GM23338 (cell line): ENCODE data around the gene TMEM106C. TPM values are rescaled to one million over a fixed set of nuclear protein-coding genes. Genes with fewer than 3 reads are reported as not detected.

Source experiments
- ATAC-seq: fragments of 200-7000 bp; cut with Tn5 transposase; 3 replicates; pipeline ENCODE4 v1.9.1; 2020
- DNase-seq: peaks from one replicate; pipeline ENCODE4 v3.0.0-alpha.2; 2015; ENCODE audit warnings: low spot score
- H2AFZ ChIP-seq: fragments of 200-600 bp; sonication (generic); 2 replicates; pipeline ENCODE4 v1.8.0; 2016; ENCODE audit warnings: antibody characterized with exemption, mild to moderate bottlenecking, moderate library complexity
- H3F3A ChIP-seq: fragments of 200-600 bp; sonication (generic); replicated peaks from 2 replicates; pipeline ENCODE4 v1.8.0; 2017; ENCODE audit warnings: antibody characterized with exemption, mixed run types, low read depth
- H3K27ac ChIP-seq: fragments of 200-600 bp; sonication (generic); 2 replicates; pipeline ENCODE4 v1.6.1; 2016; ENCODE audit warnings: low read depth
- H3K27me3 ChIP-seq: fragments of 200-600 bp; sonication (generic); 2 replicates; pipeline ENCODE4 v1.8.0; 2016; ENCODE audit warnings: mild to moderate bottlenecking, mixed run types, moderate library complexity; ENCODE audit not compliant: insufficient read depth
- H3K36me3 ChIP-seq: fragments of 200-600 bp; sonication (generic); 2 replicates; pipeline ENCODE4 v1.8.0; 2016; ENCODE audit warnings: mild to moderate bottlenecking; ENCODE audit not compliant: insufficient read depth
- H3K4me1 ChIP-seq: fragments of 200-600 bp; sonication (generic); 2 replicates; pipeline ENCODE4 v1.8.0; 2016; ENCODE audit warnings: mild to moderate bottlenecking, moderate library complexity; ENCODE audit not compliant: insufficient read depth
- H3K4me2 ChIP-seq: fragments of 200-600 bp; sonication (generic); 2 replicates; pipeline ENCODE4 v1.7.1; 2017; ENCODE audit warnings: mixed run types
- H3K4me3 ChIP-seq: fragments of 200-600 bp; sonication (generic); 2 replicates; pipeline ENCODE4 v1.6.1; 2016; ENCODE audit warnings: mixed run types
- H3K79me2 ChIP-seq: fragments of 200-600 bp; sonication (generic); replicated peaks from 2 replicates; pipeline ENCODE4 v1.8.0; 2017; ENCODE audit warnings: mild to moderate bottlenecking; ENCODE audit not compliant: insufficient read depth
- H3K9me2 ChIP-seq: fragments of 200-600 bp; sonication (generic); 2 replicates; pipeline ENCODE4 v1.8.0; 2017; ENCODE audit not compliant: insufficient read depth
- H4K20me1 ChIP-seq: fragments of 200-600 bp; sonication (generic); replicated peaks from 2 replicates; pipeline ENCODE4 v1.8.0; 2017; ENCODE audit warnings: mild to moderate bottlenecking; ENCODE audit not compliant: insufficient read depth
- H3K27ac Mint-ChIP-seq: 2 replicates; pipeline ENCODE4 v1.8.0; 2020; ENCODE audit warnings: inconsistent platforms, mild to moderate bottlenecking, moderate library complexity, mixed read lengths
- H3K27me3 Mint-ChIP-seq: 3 replicates; pipeline ENCODE4 v1.8.0; 2022; ENCODE audit warnings: low read depth, mild to moderate bottlenecking, moderate library complexity, mixed read lengths, inconsistent platforms; ENCODE audit not compliant: insufficient read depth, poor library complexity
- H3K36me3 Mint-ChIP-seq: 3 replicates; pipeline ENCODE4 v1.8.0; 2021; ENCODE audit warnings: low read depth, mild to moderate bottlenecking, inconsistent platforms, moderate library complexity, mixed read lengths
- H3K4me1 Mint-ChIP-seq: 3 replicates; pipeline ENCODE4 v1.8.0; 2020; ENCODE audit warnings: mild to moderate bottlenecking, inconsistent platforms, mixed read lengths
- H3K4me3 Mint-ChIP-seq: 3 replicates; pipeline ENCODE4 v1.8.0; 2021; ENCODE audit warnings: moderate library complexity, mild to moderate bottlenecking, inconsistent platforms, mixed read lengths
- H3K9me3 Mint-ChIP-seq: 3 replicates; pipeline ENCODE4 v1.8.0; 2020; ENCODE audit warnings: moderate library complexity, mild to moderate bottlenecking, inconsistent platforms, mixed read lengths
- CREB1 ChIP-seq: fragments of 250-450 bp; sonication (Bioruptor Pico); IDR thresholded peaks from 2 replicates; pipeline ENCODE4 v1.5.0; 2020; ENCODE audit warnings: low read depth, mild to moderate bottlenecking, moderate library complexity
- EZH2 ChIP-seq: fragments of 200-600 bp; sonication (generic); IDR thresholded peaks from one replicate; pipeline ENCODE4 v1.8.0; 2017; ENCODE audit warnings: antibody characterized with exemption, mild to moderate bottlenecking, low read depth; ENCODE audit not compliant: unreplicated experiment
- EZH2phosphoT487 ChIP-seq: fragments of 200-600 bp; sonication (generic); IDR thresholded peaks from one replicate; pipeline ENCODE4 v1.8.1; 2018; ENCODE audit warnings: antibody characterized with exemption; ENCODE audit not compliant: unreplicated experiment
- JUNB ChIP-seq: IDR thresholded peaks from one replicate; pipeline ENCODE4 v1.6.1; 2016; ENCODE audit warnings: antibody characterized with exemption; ENCODE audit not compliant: unreplicated experiment
- NANOG ChIP-seq: IDR thresholded peaks from 2 replicates; pipeline ENCODE4 v1.6.1; 2016; ENCODE audit warnings: antibody characterized with exemption, borderline replicate concordance
- POLR2AphosphoS5 ChIP-seq: IDR thresholded peaks from 2 replicates; pipeline ENCODE4 v1.6.1; 2016; ENCODE audit warnings: antibody characterized with exemption, low read depth
- STAT1 ChIP-seq: IDR thresholded peaks from one replicate; pipeline ENCODE4 v1.6.1; 2016; ENCODE audit warnings: antibody characterized with exemption; ENCODE audit not compliant: unreplicated experiment
- ZNF114 ChIP-seq: fragments of 250-450 bp; sonication (Bioruptor Pico); IDR thresholded peaks from 2 replicates; pipeline ENCODE4 v1.5.0; 2020; ENCODE audit warnings: mild to moderate bottlenecking, moderate library complexity
- ZNF331 ChIP-seq: fragments of 250-450 bp; sonication (Bioruptor Pico); IDR thresholded peaks from 2 replicates; pipeline ENCODE4 v1.5.0; 2020; ENCODE audit warnings: low read depth, mild to moderate bottlenecking, moderate library complexity
- polyA plus RNA-seq: library from polyadenylated mRNA; unstranded; fragments of >200 nt; fragmentation: Nextera tagmentation; extraction: Ambion mirVana; gene quantifications from 2 replicates; pipeline ENCODE4 v1.2.1, GENCODE V29; 2016
- total RNA-seq: library from RNA; depleted of rRNA; stranded (reverse); fragments of >200 nt; shearing (Covaris generic); gene quantifications from 2 replicates; pipeline ENCODE4 v1.2.3, GENCODE V29; 2014
- TF ChIP-seq, protein P1 (sequence below): IDR thresholded peaks from 2 replicates; pipeline ENCODE4 v1.6.1; 2016; ENCODE audit warnings: antibody characterized with exemption
- TF ChIP-seq, protein P2 (sequence below): IDR thresholded peaks from one replicate; pipeline ENCODE4 v1.6.1; 2018; ENCODE audit warnings: antibody characterized with exemption; ENCODE audit not compliant: unreplicated experiment
- TF ChIP-seq, protein P3 (sequence below): fragments of 250-450 bp; sonication (Bioruptor Pico); IDR thresholded peaks from 2 replicates; pipeline ENCODE4 v1.5.0; 2020; ENCODE audit warnings: mild to moderate bottlenecking, moderate library complexity
- TF ChIP-seq, protein P4 (sequence below), 2 experiments: fragments of 200-600 bp in 1 of 2; sonication (generic) in 1 of 2; conservative IDR thresholded peaks; 2 replicates each; pipeline versions ENCODE4 v1.5.1 to v1.6.1; 2016 to 2017; ENCODE audit warnings: antibody characterized with exemption in 2 of 2, low read depth in 2 of 2, mild to moderate bottlenecking in 2 of 2, moderate library complexity in 1 of 2

TMEM106C gene
- total and polyA plus RNA-seq, 2 experiments from 2014 or later = 43.5 to 83.7 TPM

DNA sequence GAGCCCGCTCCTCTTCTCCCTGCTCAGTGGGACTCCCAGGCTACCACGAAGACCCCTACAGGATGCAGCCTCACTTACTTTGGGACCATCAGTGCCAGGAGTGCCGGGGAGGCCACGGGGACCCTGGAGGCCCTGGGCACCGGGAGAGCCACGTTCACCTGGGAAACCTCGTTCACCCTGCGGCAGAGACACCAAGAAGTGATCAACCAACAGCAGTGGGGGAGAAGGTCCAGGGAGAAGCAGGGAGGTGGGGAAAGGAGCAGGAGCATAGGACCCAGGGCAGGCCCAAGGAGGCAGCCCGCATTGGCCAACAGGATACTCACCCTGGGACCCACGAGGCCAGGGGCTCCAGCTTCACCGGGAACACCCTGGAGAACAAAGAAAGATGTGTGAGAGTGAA, 19.4 kb downstream of the TMEM106C start:
- Histone ChIP-seq H2AFZ (no peak overlapping the region), H3K4me1 (no peaks in the 10 kb centered on the region), H3K9me2 (no peaks in the 10 kb centered on the region), H3K4me3 (no peak overlapping the region), H3K36me3 (no peaks in the 10 kb centered on the region), H3K79me2 (no peaks in the 10 kb centered on the region), H3F3A (no peaks in the 10 kb centered on the region), H4K20me1 (no peaks in the 10 kb centered on the region), H3K27ac (no peak overlapping the region), H3K27me3 (no peaks in the 10 kb centered on the region), H3K4me2 (no peak overlapping the region)
- no peak overlapping the region for H3K27ac Mint-ChIP-seq
- ATAC-seq (no peak), DNase-seq (no peak)
- H3K4me3 Mint-ChIP-seq = no peak overlapping the region
- H3K27me3 Mint-ChIP-seq = peaks cover 32% of the 10 kb centered on the region
- H3K36me3 Mint-ChIP-seq = no peaks in the 10 kb centered on the region; the same call in 2 of the 3 replicates
- TF ChIP-seq EZH2phosphoT487 = no peak
- TF ChIP-seq ZNF331 (CRISPR knock-in tag) = no peak
- no peak for TF ChIP-seq STAT1
- no peak for TF ChIP-seq ZNF114
- TF ChIP-seq, protein P1, sequence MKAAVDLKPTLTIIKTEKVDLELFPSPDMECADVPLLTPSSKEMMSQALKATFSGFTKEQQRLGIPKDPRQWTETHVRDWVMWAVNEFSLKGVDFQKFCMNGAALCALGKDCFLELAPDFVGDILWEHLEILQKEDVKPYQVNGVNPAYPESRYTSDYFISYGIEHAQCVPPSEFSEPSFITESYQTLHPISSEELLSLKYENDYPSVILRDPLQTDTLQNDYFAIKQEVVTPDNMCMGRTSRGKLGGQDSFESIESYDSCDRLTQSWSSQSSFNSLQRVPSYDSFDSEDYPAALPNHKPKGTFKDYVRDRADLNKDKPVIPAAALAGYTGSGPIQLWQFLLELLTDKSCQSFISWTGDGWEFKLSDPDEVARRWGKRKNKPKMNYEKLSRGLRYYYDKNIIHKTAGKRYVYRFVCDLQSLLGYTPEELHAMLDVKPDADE = no peak
- TF ChIP-seq, protein P2, sequence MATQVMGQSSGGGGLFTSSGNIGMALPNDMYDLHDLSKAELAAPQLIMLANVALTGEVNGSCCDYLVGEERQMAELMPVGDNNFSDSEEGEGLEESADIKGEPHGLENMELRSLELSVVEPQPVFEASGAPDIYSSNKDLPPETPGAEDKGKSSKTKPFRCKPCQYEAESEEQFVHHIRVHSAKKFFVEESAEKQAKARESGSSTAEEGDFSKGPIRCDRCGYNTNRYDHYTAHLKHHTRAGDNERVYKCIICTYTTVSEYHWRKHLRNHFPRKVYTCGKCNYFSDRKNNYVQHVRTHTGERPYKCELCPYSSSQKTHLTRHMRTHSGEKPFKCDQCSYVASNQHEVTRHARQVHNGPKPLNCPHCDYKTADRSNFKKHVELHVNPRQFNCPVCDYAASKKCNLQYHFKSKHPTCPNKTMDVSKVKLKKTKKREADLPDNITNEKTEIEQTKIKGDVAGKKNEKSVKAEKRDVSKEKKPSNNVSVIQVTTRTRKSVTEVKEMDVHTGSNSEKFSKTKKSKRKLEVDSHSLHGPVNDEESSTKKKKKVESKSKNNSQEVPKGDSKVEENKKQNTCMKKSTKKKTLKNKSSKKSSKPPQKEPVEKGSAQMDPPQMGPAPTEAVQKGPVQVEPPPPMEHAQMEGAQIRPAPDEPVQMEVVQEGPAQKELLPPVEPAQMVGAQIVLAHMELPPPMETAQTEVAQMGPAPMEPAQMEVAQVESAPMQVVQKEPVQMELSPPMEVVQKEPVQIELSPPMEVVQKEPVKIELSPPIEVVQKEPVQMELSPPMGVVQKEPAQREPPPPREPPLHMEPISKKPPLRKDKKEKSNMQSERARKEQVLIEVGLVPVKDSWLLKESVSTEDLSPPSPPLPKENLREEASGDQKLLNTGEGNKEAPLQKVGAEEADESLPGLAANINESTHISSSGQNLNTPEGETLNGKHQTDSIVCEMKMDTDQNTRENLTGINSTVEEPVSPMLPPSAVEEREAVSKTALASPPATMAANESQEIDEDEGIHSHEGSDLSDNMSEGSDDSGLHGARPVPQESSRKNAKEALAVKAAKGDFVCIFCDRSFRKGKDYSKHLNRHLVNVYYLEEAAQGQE = no peak
- TF ChIP-seq, protein P3, sequence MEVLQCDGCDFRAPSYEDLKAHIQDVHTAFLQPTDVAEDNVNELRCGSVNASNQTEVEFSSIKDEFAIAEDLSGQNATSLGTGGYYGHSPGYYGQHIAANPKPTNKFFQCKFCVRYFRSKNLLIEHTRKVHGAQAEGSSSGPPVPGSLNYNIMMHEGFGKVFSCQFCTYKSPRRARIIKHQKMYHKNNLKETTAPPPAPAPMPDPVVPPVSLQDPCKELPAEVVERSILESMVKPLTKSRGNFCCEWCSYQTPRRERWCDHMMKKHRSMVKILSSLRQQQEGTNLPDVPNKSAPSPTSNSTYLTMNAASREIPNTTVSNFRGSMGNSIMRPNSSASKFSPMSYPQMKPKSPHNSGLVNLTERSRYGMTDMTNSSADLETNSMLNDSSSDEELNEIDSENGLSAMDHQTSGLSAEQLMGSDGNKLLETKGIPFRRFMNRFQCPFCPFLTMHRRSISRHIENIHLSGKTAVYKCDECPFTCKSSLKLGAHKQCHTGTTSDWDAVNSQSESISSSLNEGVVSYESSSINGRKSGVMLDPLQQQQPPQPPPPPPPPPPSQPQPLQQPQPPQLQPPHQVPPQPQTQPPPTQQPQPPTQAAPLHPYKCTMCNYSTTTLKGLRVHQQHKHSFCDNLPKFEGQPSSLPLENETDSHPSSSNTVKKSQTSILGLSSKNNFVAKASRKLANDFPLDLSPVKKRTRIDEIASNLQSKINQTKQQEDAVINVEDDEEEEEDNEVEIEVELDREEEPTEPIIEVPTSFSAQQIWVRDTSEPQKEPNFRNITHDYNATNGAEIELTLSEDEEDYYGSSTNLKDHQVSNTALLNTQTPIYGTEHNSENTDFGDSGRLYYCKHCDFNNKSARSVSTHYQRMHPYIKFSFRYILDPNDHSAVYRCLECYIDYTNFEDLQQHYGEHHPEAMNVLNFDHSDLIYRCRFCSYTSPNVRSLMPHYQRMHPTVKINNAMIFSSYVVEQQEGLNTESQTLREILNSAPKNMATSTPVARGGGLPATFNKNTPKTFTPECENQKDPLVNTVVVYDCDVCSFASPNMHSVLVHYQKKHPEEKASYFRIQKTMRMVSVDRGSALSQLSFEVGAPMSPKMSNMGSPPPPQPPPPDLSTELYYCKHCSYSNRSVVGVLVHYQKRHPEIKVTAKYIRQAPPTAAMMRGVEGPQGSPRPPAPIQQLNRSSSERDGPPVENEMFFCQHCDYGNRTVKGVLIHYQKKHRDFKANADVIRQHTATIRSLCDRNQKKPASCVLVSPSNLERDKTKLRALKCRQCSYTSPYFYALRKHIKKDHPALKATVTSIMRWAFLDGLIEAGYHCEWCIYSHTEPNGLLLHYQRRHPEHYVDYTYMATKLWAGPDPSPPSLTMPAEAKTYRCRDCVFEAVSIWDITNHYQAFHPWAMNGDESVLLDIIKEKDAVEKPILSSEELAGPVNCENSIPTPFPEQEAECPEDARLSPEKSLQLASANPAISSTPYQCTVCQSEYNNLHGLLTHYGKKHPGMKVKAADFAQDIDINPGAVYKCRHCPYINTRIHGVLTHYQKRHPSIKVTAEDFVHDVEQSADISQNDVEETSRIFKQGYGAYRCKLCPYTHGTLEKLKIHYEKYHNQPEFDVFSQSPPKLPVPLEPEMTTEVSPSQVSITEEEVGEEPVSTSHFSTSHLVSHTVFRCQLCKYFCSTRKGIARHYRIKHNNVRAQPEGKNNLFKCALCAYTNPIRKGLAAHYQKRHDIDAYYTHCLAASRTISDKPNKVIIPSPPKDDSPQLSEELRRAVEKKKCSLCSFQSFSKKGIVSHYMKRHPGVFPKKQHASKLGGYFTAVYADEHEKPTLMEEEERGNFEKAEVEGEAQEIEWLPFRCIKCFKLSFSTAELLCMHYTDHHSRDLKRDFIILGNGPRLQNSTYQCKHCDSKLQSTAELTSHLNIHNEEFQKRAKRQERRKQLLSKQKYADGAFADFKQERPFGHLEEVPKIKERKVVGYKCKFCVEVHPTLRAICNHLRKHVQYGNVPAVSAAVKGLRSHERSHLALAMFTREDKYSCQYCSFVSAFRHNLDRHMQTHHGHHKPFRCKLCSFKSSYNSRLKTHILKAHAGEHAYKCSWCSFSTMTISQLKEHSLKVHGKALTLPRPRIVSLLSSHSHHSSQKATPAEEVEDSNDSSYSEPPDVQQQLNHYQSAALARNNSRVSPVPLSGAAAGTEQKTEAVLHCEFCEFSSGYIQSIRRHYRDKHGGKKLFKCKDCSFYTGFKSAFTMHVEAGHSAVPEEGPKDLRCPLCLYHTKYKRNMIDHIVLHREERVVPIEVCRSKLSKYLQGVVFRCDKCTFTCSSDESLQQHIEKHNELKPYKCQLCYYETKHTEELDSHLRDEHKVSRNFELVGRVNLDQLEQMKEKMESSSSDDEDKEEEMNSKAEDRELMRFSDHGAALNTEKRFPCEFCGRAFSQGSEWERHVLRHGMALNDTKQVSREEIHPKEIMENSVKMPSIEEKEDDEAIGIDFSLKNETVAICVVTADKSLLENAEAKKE = no peak
- TF ChIP-seq, protein P4, sequence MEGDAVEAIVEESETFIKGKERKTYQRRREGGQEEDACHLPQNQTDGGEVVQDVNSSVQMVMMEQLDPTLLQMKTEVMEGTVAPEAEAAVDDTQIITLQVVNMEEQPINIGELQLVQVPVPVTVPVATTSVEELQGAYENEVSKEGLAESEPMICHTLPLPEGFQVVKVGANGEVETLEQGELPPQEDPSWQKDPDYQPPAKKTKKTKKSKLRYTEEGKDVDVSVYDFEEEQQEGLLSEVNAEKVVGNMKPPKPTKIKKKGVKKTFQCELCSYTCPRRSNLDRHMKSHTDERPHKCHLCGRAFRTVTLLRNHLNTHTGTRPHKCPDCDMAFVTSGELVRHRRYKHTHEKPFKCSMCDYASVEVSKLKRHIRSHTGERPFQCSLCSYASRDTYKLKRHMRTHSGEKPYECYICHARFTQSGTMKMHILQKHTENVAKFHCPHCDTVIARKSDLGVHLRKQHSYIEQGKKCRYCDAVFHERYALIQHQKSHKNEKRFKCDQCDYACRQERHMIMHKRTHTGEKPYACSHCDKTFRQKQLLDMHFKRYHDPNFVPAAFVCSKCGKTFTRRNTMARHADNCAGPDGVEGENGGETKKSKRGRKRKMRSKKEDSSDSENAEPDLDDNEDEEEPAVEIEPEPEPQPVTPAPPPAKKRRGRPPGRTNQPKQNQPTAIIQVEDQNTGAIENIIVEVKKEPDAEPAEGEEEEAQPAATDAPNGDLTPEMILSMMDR (conservative IDR thresholded peaks at IDR 0.05; ENCODE audit: low read depth in 2 of 2) = no peak
- no peak for TF ChIP-seq JUNB
- TF ChIP-seq EZH2 = no peak
- TF ChIP-seq CREB1 (CRISPR knock-in tag) = no peak
- TF ChIP-seq POLR2AphosphoS5 = no peak
- no peak for TF ChIP-seq NANOG
- H3K9me3 Mint-ChIP-seq = no peaks in the 10 kb centered on the region
- 0 out of 3 replicates have a peak, but pooled peaks cover 6% of the 10 kb centered on the region for H3K4me1 Mint-ChIP-seq
